K562 (cell line): ENCODE results near the gene ERBB3. TPM values are rescaled to one million over a fixed set of nuclear protein-coding genes. Genes with fewer than 3 reads are reported as not detected.
A peak's percentile ranks its signal among the peaks of the same experiment; 100 is the strongest.

ENCODE experiments used
- ATAC-seq: fragments of 200-7000 bp; cut with Tn5 transposase; 3 replicates; pipeline ENCODE4 v1.9.1; 2020; ENCODE audit warnings: moderate library complexity
- BruUV-seq: library from RNA; stranded (reverse); fragments of 400-500 nt; replicated peaks from 2 replicates; lab custom pipeline; 2021; lab: Mats Ljungman, UMichigan
- CTCF ChIA-PET: fragments of 300-600 bp; formaldehyde crosslinking; extraction: SDS; loops from one replicate; lab custom pipeline; 2021; ENCODE audit warnings: low intra/inter-chr PET ratio; lab: Yijun Ruan, JAX
- POLR2A ChIA-PET: fragments of 300-600, 350-650 bp; sonication (Branson Sonifier 250); formaldehyde crosslinking; extraction: SDS; loops from one replicate; lab custom pipeline; 2021; ENCODE audit warnings: antibody characterized with exemption, inconsistent platforms; lab: Yijun Ruan, JAX
- DNase-seq, 4 experiments: peaks; one replicate each; pipeline versions ENCODE4 v3.0.0 to v3.0.0-alpha.2; 2011 to 2018; ENCODE audit warnings: low spot score in 3 of 4, mixed read lengths in 3 of 4; ENCODE audit errors: extremely low read depth in 1 of 4
- FAIRE-seq: peaks from 2 replicates; lab custom pipeline; 2011; peaks lifted over from hg19 to GRCh38; lab: Jason Lieb, UNC
- H2AFZ ChIP-seq: 2 replicates; pipeline ENCODE4 v1.6.0; 2011; ENCODE audit warnings: low read depth, low read length, control low read depth, inconsistent platforms
- H3K27ac ChIP-seq: fragments of 200-600 bp; 3 replicates; pipeline ENCODE4 v1.8.0; 2011; ENCODE audit warnings: low read depth, mild to moderate bottlenecking, control low read depth, inconsistent platforms, low read length, moderate library complexity, mixed read lengths; ENCODE audit errors: extremely low read depth
- H3K27me3 ChIP-seq, 2 experiments: fragments of 300-600 bp in 1 of 2; 2 replicates in 1 of 2; 3 replicates in 1 of 2; pipeline versions ENCODE4 v1.6.0 to v1.8.0; 2011; ENCODE audit warnings: inconsistent platforms in 2 of 2, low read length in 2 of 2, mild to moderate bottlenecking in 1 of 2, mixed read lengths in 1 of 2, moderate library complexity in 1 of 2; ENCODE audit not compliant: control insufficient read depth in 2 of 2, insufficient read depth in 2 of 2
- H3K36me3 ChIP-seq: fragments of 300-600 bp; 3 replicates; pipeline ENCODE4 v1.8.0; 2011; ENCODE audit warnings: mild to moderate bottlenecking, low read length, inconsistent platforms; ENCODE audit not compliant: control insufficient read depth, insufficient read depth
- H3K4me1 ChIP-seq, 2 experiments: fragments of 200-600 bp in 1 of 2; replicated peaks in 1 of 2; 2 replicates in 1 of 2; 3 replicates in 1 of 2; pipeline versions ENCODE4 v1.5.1 to v1.8.0; 2011; ENCODE audit warnings: inconsistent platforms in 2 of 2, low read length in 2 of 2, mild to moderate bottlenecking in 1 of 2, mixed read lengths in 1 of 2, moderate library complexity in 1 of 2; ENCODE audit not compliant: control insufficient read depth in 2 of 2, insufficient read depth in 2 of 2
- H3K4me2 ChIP-seq: 2 replicates; pipeline ENCODE4 v1.6.1; 2011; ENCODE audit warnings: low read length, control low read depth, inconsistent platforms, mixed read lengths; ENCODE audit not compliant: insufficient read depth
- H3K4me3 ChIP-seq: fragments of 200-600 bp; sonication (generic), shearing (Covaris generic); 2 replicates; pipeline ENCODE4 v1.5.1; 2016; ENCODE audit warnings: control low read depth, inconsistent platforms
- H3K79me2 ChIP-seq: fragments of 200-600 bp; 3 replicates; pipeline ENCODE4 v1.8.0; 2011; ENCODE audit warnings: low read length, inconsistent platforms; ENCODE audit not compliant: control insufficient read depth, insufficient read depth
- H3K9ac ChIP-seq, 2 experiments: 2 replicates each; pipeline versions ENCODE4 v1.6.0 to v1.6.1; 2011; ENCODE audit warnings: low read depth in 2 of 2, low read length in 2 of 2, control low read depth in 1 of 2, inconsistent platforms in 1 of 2, mild to moderate bottlenecking in 1 of 2, mixed read lengths in 1 of 2; ENCODE audit not compliant: insufficient read depth in 1 of 2
- H3K9me1 ChIP-seq: one replicate; pipeline ENCODE4 v1.6.0; 2011; ENCODE audit warnings: inconsistent platforms, mild to moderate bottlenecking, low read length, moderate library complexity; ENCODE audit not compliant: control insufficient read depth, insufficient read depth
- H3K9me3 ChIP-seq: replicated peaks from 2 replicates; pipeline ENCODE4 v1.5.1; 2011; ENCODE audit warnings: low read depth, low read length, inconsistent platforms; ENCODE audit not compliant: control insufficient read depth, insufficient read depth
- H4K20me1 ChIP-seq: replicated peaks from 2 replicates; pipeline ENCODE4 v1.6.1; 2011; ENCODE audit warnings: low read length, inconsistent platforms, mixed read lengths; ENCODE audit not compliant: control insufficient read depth, insufficient read depth
- ATF7 ChIP-seq: fragments of 450-650 bp; IDR thresholded peaks from 2 replicates; pipeline ENCODE4 v1.7.1; 2014; ENCODE audit warnings: mild to moderate bottlenecking, moderate library complexity
- FOSL1 ChIP-seq: fragments of 200-800 bp; sonication (Bioruptor generic); conservative IDR thresholded peaks from 2 replicates; pipeline ENCODE4 v1.6.1; 2016; ENCODE audit warnings: missing genetic modification characterization, missing compliant biosample characterization
- GTF2F1 ChIP-seq: IDR thresholded peaks from 2 replicates; pipeline ENCODE4 v1.6.1; 2011; ENCODE audit warnings: low read depth, low read length, improper control_type of control experiment
- RBM34 ChIP-seq: fragments of 200-400 bp; formaldehyde crosslinking; IDR thresholded peaks from 2 replicates; pipeline ENCODE4 v1.6.1; 2018; ENCODE audit warnings: low read length, borderline replicate concordance; ENCODE audit not compliant: insufficient read depth
- SMARCB1 ChIP-seq: IDR thresholded peaks from 2 replicates; pipeline ENCODE4 v1.6.1; 2011; ENCODE audit warnings: improper control_type of control experiment, low read depth; ENCODE audit not compliant: insufficient read length
- SRSF3 ChIP-seq: fragments of 200-400 bp; formaldehyde crosslinking; IDR thresholded peaks from 2 replicates; pipeline ENCODE4 v1.6.1; 2016; ENCODE audit warnings: mild to moderate bottlenecking, low read length, moderate library complexity; ENCODE audit not compliant: insufficient read depth
- ZEB2 ChIP-seq: fragments of 450-650 bp; IDR thresholded peaks from 2 replicates; pipeline ENCODE4 v1.6.1; 2016
- ZNF239 ChIP-seq: fragments of 250-450 bp; sonication (Bioruptor Pico); IDR thresholded peaks from 2 replicates; pipeline ENCODE4 v1.4.0; 2020; ENCODE audit warnings: mild to moderate bottlenecking
- ZZZ3 ChIP-seq: fragments of 450-650 bp; IDR thresholded peaks from 2 replicates; pipeline ENCODE4 v1.6.1; 2016; ENCODE audit warnings: antibody characterized with exemption, mild to moderate bottlenecking, moderate library complexity
- WGBS: fragments of 100-300 bp; shearing (Covaris generic); methylation state at CpG from one replicate; pipeline ENCODE4 v1.1.6; 2016; ENCODE audit warnings: low coverage, mixed read lengths; ENCODE audit not compliant: insufficient coverage; ENCODE audit errors: missing lambda C conversion rate; 5-methylcytosine and 5-hydroxymethylcytosine counted together
- in situ Hi-C: fragments of 300-500 bp; cut with MboI; formaldehyde crosslinking; loops from 4 replicates; pipeline ENCODE4 v1.15.0; 2018; ENCODE audit warnings: inconsistent platforms, mixed read lengths
- intact Hi-C: fragments of 100-400 bp; cut with micrococcal nuclease; formaldehyde crosslinking; loops from 2 replicates; pipeline ENCODE4 v1.14.2; 2022
- polyA plus RNA-seq, 8 experiments: library from polyadenylated mRNA; depleted of rRNA in 4 of 8; stranded (reverse) in 5 of 8; unstranded in 3 of 8; fragments of >200 nt; fragmentation: Nextera tagmentation in 2 of 8; fragmentation: Illumina TruSeq in 1 of 8; extraction: Ambion mirVana in 2 of 8; extraction: Trizol in 1 of 8; gene quantifications; 2 replicates each; pipeline versions ENCODE4 v1.2.1 to v1.2.3, GENCODE V29; 2011 to 2014; ENCODE audit warnings: inconsistent platforms in 1 of 8, missing spikeins in 1 of 8
- total RNA-seq, 7 experiments: library from RNA; depleted of rRNA in 6 of 7; stranded (reverse); fragments of >200 nt in 6 of 7; fragmentation: Illumina TruSeq in 2 of 7; extraction: Trizol in 2 of 7; gene quantifications; 2 replicates each; pipeline versions ENCODE4 v1.2.1 to v1.2.3, GENCODE V29; 2011 to 2021; ENCODE audit warnings: low replicate concordance in 1 of 7
- TF ChIP-seq, protein P1 (sequence below): sonication (generic); formaldehyde crosslinking; IDR thresholded peaks from 2 replicates; pipeline ENCODE4 v1.9.0; 2022; ENCODE audit warnings: mild to moderate bottlenecking, missing genetic modification reagents

ERBB3 gene
- total and polyA plus RNA-seq, 9 of the 15 experiments (the other 6 are each of a cell fraction or from before 2014, with no cell fraction given) = 1.5 to 5.4 (median 3.8) TPM

- FAIRE-seq = no peak
- Histone ChIP-seq H3K9ac (no peak overlapping the region), H3K9me1 (no peaks in the 10 kb centered on the region), H3K36me3 (peaks cover 67% of the 10 kb centered on the region), H3K79me2 (no peaks in the 10 kb centered on the region), H3K4me3 (no peak overlapping the region), H2AFZ (no peak overlapping the region), H3K27ac (no peak overlapping the region), H3K4me2 (no peak overlapping the region), H3K4me1 (peaks cover 2 to 4% of the 10 kb centered on the region in 2 experiments; a peak in 2 of 5 replicates), H3K27me3 (no peaks in the 10 kb centered on the region), H3K9me3 (no peaks in the 10 kb centered on the region), H4K20me1 (0 out of 2 replicates have a peak, but pooled peaks cover 3% of the 10 kb centered on the region)
- no TSS peak for BruUV-seq
- CTCF ChIA-PET = no interaction called here
- in situ Hi-C loops (no loop called here), intact Hi-C loops (no loop called here)
- POLR2A ChIA-PET = interaction anchor here (0.8 to 1.4 kb wide), 5 partner anchors 8 to 25 kb away, joined by 3 to 4 read pairs (median 3); partner anchors contain the start of gene ZC3H10
- no peak for ATAC-seq
- 83% methylated on average over 4 of the region's 4 CpGs for WGBS
- DNase-seq = no peak
- TF ChIP-seq SRSF3 = no peak
- no peak for TF ChIP-seq ATF7
- no peak for TF ChIP-seq ZEB2
- TF ChIP-seq ZZZ3 = no peak
- TF ChIP-seq, protein P1, sequence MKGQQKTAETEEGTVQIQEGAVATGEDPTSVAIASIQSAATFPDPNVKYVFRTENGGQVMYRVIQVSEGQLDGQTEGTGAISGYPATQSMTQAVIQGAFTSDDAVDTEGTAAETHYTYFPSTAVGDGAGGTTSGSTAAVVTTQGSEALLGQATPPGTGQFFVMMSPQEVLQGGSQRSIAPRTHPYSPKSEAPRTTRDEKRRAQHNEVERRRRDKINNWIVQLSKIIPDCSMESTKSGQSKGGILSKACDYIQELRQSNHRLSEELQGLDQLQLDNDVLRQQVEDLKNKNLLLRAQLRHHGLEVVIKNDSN (CRISPR knock-in tag) = peak; percentile 41; the same call in 1 of the 2 replicates
- TF ChIP-seq ZNF239 = no peak
- TF ChIP-seq GTF2F1 = no peak
- TF ChIP-seq FOSL1 (tag) = peak; percentile 35; the same call in 1 of the 2 replicates
- no peak for TF ChIP-seq RBM34
- no peak for TF ChIP-seq SMARCB1
Observed at GRCh38 chr12:56143217-56143616, 63.3 kb downstream of the ERBB3 start.
